A549 (cell line): ENCODE data around the gene CCSAP.

Source experiments
- RAD21 ChIP-seq, 2 experiments: fragments of >200 bp in 1 of 2; sonication (Bioruptor Twin) in 1 of 2; formaldehyde crosslinking in 1 of 2; IDR thresholded peaks in 1 of 2; conservative IDR thresholded peaks in 1 of 2; 2 replicates in 1 of 2; 3 replicates in 1 of 2; pipeline ENCODE4 v1.6.1; 2012 to 2018; ENCODE audit warnings: inconsistent platforms in 1 of 2
- RARB ChIP-seq: fragments of 250-450 bp; sonication (Bioruptor Pico); IDR thresholded peaks from 2 replicates; pipeline ENCODE4 v1.8.0; 2021; ENCODE audit warnings: mild to moderate bottlenecking, moderate library complexity

- TF ChIP-seq RARB (no peak), RAD21 (conservative IDR thresholded peaks at IDR 0.05 in 1 of 2, IDR thresholded peaks at IDR 0.05 in 1 of 2) (no peak)
Measured at GRCh38 chr1:229272164-229273158, 70.4 kb downstream of the CCSAP start.
